Gastroesophageal sphincter (tissue), 3 donors: ENCODE data around the gene KAT7.

Source experiments
- CTCF ChIP-seq, 4 experiments: fragments of 200-600 bp in 2 of 4; fragments of 450-650 bp in 2 of 4; sonication (generic) in 1 of 4; IDR thresholded peaks; one replicate each; pipeline ENCODE4 v1.5.1; 2017 to 2019; ENCODE audit warnings: antibody characterized with exemption in 4 of 4, mild to moderate bottlenecking in 2 of 4, moderate library complexity in 2 of 4
- EP300 ChIP-seq: sonication (generic); formaldehyde crosslinking; IDR thresholded peaks from one replicate; pipeline ENCODE4 v1.6.1; 2017; ENCODE audit warnings: antibody characterized with exemption, mild to moderate bottlenecking
- POLR2AphosphoS5 ChIP-seq: sonication (generic); formaldehyde crosslinking; IDR thresholded peaks from one replicate; pipeline ENCODE4 v1.6.1; 2017; ENCODE audit warnings: antibody characterized with exemption

- no peak for TF ChIP-seq POLR2AphosphoS5
- no peak for TF ChIP-seq EP300
- TF ChIP-seq CTCF (IDR thresholded peaks at IDR 0.05), result no peak
Observed at GRCh38 chr17:49752508-49752907, 36.0 kb upstream of the KAT7 start.
